Body of pancreas (tissue), 4 donors: ENCODE results near the gene WLS. TPM values are rescaled to one million over a fixed set of nuclear protein-coding genes. Genes with fewer than 3 reads are reported as not detected.

Source experiments
- ATAC-seq: fragments of 150-250 bp; one replicate; pipeline ENCODE4 v1.9.1; 2016
- DNase-seq, 4 donors: peaks; one replicate each; pipeline ENCODE4 v3.0.0-alpha.2; 2019
- H3K27ac ChIP-seq, 4 donors: fragments of 200-600 bp; sonication (generic); 1 replicate in 3 of 4; 2 replicates in 1 of 4; pipeline versions ENCODE4 v1.5.1 to v1.6.1; 2016 to 2019; ENCODE audit warnings: mild to moderate bottlenecking in 1 of 4, mixed read lengths in 1 of 4, moderate library complexity in 1 of 4
- H3K27me3 ChIP-seq, 2 donors: fragments of 200-600 bp; sonication (generic); one replicate each; pipeline ENCODE4 v1.6.0; 2016; ENCODE audit warnings: mild to moderate bottlenecking in 1 of 2
- H3K36me3 ChIP-seq, 2 donors: fragments of 200-600 bp; sonication (generic); replicated peaks in 1 of 2; 2 replicates each; pipeline ENCODE4 v1.5.1; 2016; ENCODE audit warnings: low read depth in 2 of 2; ENCODE audit not compliant: insufficient read depth in 1 of 2
- H3K4me1 ChIP-seq: fragments of 200-600 bp; sonication (generic); one replicate; pipeline ENCODE4 v1.6.0; 2016
- H3K4me3 ChIP-seq, 2 donors: fragments of 200-600 bp; sonication (generic); 1 replicate in 1 of 2; 2 replicates in 1 of 2; pipeline ENCODE4 v1.5.1; 2016 to 2019
- H3K9me3 ChIP-seq, 3 donors: fragments of 200-600 bp; sonication (generic); 1 replicate in 2 of 3; 2 replicates in 1 of 3; pipeline ENCODE4 v1.5.1; 2016
- POLR2A ChIP-seq, 3 donors: fragments of 450-650 bp; IDR thresholded peaks; one replicate each; pipeline ENCODE4 v1.6.1; 2016; ENCODE audit warnings: antibody characterized with exemption in 3 of 3, mild to moderate bottlenecking in 2 of 3
- WGBS, 2 donors: methylation state at CpG; one replicate each; pipeline ENCODE4 v1.1.5; 2017; 5-methylcytosine and 5-hydroxymethylcytosine counted together
- intact Hi-C: fragments of 100-400 bp; cut with DNase I; formaldehyde crosslinking; loops from one replicate; pipeline ENCODE4 v1.15.1; 2023
- total RNA-seq, 2 donors: library from RNA; depleted of rRNA; stranded (reverse); fragments of >200 nt; gene quantifications; one replicate each; pipeline ENCODE4 v1.1.0, GENCODE V29; 2016
- TF ChIP-seq, protein P1 (sequence below), 7 experiments: fragments of 450-650 bp in 4 of 7; fragments of 200-600 bp in 3 of 7; sonication (generic) in 3 of 7; IDR thresholded peaks; one replicate each; pipeline ENCODE4 v1.5.1; 2016 to 2019; ENCODE audit warnings: antibody characterized with exemption in 7 of 7

WLS gene
- total RNA-seq, 2 donors from 2014 or later, result 39.6 to 73.4 TPM

DNA sequence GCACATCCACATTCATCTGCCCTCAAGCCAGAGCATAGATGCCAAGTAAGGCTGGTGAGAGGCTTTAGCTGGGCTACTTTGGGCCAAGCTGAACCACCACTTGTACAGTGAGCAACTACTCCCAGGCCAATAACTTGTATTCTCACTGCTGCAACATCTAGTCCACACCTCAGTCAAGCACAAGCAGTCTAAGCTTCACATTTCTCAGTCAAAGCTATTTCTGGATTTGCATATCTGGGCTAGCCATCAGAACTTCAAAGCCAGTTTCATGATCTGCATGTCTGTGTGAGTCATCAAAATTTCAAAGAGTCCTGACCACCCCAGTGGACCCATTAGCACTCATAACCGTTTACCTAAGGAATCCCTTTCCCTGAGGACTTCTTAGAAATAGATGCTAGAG lies 104.2 kb downstream of the WLS start:
- H3K4me1 ChIP-seq, result no peaks in the 10 kb centered on the region
- H3K36me3 ChIP-seq, result peaks cover 2 to 8% of the 10 kb centered on the region in 2 donors
- no peaks in the 10 kb centered on the region for H3K9me3 ChIP-seq
- H3K4me3 ChIP-seq, result no peak overlapping the region
- intact Hi-C loops, result no loop called here
- no peak overlapping the region for H3K27ac ChIP-seq
- no peak for DNase-seq
- TF ChIP-seq POLR2A (IDR thresholded peaks at IDR 0.05), result no peak
- TF ChIP-seq, protein P1, sequence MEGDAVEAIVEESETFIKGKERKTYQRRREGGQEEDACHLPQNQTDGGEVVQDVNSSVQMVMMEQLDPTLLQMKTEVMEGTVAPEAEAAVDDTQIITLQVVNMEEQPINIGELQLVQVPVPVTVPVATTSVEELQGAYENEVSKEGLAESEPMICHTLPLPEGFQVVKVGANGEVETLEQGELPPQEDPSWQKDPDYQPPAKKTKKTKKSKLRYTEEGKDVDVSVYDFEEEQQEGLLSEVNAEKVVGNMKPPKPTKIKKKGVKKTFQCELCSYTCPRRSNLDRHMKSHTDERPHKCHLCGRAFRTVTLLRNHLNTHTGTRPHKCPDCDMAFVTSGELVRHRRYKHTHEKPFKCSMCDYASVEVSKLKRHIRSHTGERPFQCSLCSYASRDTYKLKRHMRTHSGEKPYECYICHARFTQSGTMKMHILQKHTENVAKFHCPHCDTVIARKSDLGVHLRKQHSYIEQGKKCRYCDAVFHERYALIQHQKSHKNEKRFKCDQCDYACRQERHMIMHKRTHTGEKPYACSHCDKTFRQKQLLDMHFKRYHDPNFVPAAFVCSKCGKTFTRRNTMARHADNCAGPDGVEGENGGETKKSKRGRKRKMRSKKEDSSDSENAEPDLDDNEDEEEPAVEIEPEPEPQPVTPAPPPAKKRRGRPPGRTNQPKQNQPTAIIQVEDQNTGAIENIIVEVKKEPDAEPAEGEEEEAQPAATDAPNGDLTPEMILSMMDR (IDR thresholded peaks at IDR 0.05), result no peak
- no peaks in the 10 kb centered on the region for H3K27me3 ChIP-seq
- WGBS, 2 donors, result 60 to 68% methylated on average over 1 of the region's 1 CpG
- no peak for ATAC-seq

GRCh38 chr1:68121536-68121935 lies 110.8 kb downstream of the WLS start:
- DNase-seq (no peak), ATAC-seq (no peak)
- H3K27ac ChIP-seq, result peak overlapping the region in 1 of 4 donors; percentile 9

DNA sequence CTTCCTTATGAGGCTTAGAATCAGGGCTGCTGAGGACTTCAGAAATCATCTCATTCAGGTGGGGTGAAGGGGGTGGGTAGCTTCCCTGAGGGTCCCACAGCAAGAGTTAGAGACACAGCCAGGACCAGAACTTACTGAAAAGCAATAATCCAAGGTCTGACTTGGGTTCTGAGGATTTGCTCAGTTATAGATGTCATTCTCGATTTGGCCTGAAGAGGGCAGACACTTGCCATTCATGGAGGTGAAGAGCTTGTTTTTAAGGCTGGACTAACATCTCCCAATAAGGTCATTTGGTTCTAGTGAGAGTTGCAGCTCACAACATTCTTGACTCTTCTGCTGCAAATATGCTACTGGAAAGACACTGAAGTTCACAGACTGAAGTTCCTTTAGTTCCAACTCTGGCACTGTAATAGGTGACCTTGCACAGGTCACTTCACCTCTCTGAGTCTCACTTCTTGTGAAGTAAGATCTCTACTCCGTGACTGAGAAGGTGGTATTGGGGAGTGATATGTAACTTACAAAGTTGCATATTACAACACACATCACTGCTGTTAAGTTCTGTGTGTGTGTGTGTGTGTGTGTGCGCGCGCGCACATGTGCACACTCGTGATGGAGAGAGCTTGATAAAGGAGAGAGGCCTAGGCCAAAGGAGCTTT lies 112.1 kb downstream of the WLS start:
- intact Hi-C loops, result loop anchor here (5.0 kb wide), 1 partner anchor 202 kb away; no protein-coding TSS in a partner anchor

More at GRCh38 chr1:68121536-68121935, 110.8 kb downstream of the WLS start:
- Histone ChIP-seq H3K27me3 (no peaks in the 10 kb centered on the region), H3K4me1 (peaks cover 4% of the 10 kb centered on the region), H3K9me3 (no peaks in the 10 kb centered on the region), H3K4me3 (no peak overlapping the region), H3K36me3 (peaks cover 0 to 4% of the 10 kb centered on the region in 2 donors)
- 45% methylated on average over 4 of the region's 4 CpGs for WGBS, 2 donors
- intact Hi-C loops, result loop anchor here (5.0 kb wide), 1 partner anchor 201 kb away; no protein-coding TSS in a partner anchor
- no peak for TF ChIP-seq POLR2A (IDR thresholded peaks at IDR 0.05)
- TF ChIP-seq, protein P1 (IDR thresholded peaks at IDR 0.05), result no peak

DNA sequence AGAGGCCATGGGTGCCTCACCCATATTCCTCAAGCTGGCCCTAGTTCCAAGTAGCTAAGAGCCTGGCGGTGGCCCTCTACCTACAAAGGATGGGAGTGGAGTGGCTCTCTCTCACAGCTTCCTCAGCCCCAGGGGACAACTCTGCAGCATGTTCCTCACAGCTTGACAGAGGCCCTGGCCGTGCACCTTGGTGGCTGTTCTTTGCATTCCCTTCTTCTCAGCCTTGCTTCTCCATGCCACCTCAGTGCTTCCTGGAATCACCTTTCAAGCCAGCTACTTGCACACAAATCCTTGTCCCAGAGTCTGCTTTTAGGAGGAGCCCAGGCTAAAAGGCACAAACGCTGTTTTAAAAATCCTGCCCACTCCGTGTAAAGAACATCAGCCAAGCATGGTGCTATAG lies 112.9 kb downstream of the WLS start:
- intact Hi-C loops, result no loop called here
- H3K4me1 ChIP-seq, result peaks cover 4% of the 10 kb centered on the region
- H3K36me3 ChIP-seq, result peaks cover 0 to 4% of the 10 kb centered on the region in 2 donors
- TF ChIP-seq, protein P1 (IDR thresholded peaks at IDR 0.05), result no peak
- TF ChIP-seq POLR2A (IDR thresholded peaks at IDR 0.05), result no peak
- no peaks in the 10 kb centered on the region for H3K9me3 ChIP-seq
- H3K27me3 ChIP-seq, result no peaks in the 10 kb centered on the region
- H3K27ac ChIP-seq, result no peak overlapping the region
- DNase-seq (no peak), ATAC-seq (no peak)
- no peak overlapping the region for H3K4me3 ChIP-seq
- 92 to 94% methylated on average over 4 of the region's 4 CpGs for WGBS, 2 donors

More for the DNA sequence above, 112.1 kb downstream of the WLS start:
- H3K36me3 ChIP-seq, result peaks cover 0 to 4% of the 10 kb centered on the region in 2 donors
- peak; percentile 42 to 71 (median 56) for DNase-seq
- no peaks in the 10 kb centered on the region for H3K9me3 ChIP-seq
- no peak overlapping the region for H3K27ac ChIP-seq
- no peaks in the 10 kb centered on the region for H3K27me3 ChIP-seq
- no peak overlapping the region for H3K4me3 ChIP-seq
- WGBS, 2 donors, result 44 to 46% methylated on average over 7 of the region's 7 CpGs
- peak in 1 of 3 donors; percentile 5 for TF ChIP-seq POLR2A (IDR thresholded peaks at IDR 0.05)
- TF ChIP-seq, protein P1 (IDR thresholded peaks at IDR 0.05), result peak in 6 of 7 experiments; percentile 68 to 91 (median 86)
- ATAC-seq, result peak; percentile 80
- H3K4me1 ChIP-seq, result peaks cover 4% of the 10 kb centered on the region

DNA sequence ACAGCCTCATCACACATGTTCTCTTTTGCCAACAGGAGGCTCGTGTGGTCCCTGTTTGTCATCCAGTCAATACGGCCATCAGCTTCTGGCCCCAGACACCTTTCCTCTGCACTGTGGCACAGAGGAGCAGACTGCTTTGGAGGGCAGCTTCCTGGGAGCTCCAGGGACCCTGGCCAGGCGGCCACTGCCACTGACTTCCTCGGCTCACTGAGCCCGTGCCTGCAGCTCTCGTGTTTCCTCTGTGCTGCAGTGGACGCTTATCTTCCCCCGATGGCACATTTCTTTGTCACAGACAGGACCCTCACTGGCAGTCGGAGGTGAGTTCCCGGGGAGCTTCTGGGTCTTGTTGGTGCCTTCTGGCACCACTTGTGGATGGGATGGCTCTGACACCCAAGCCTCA lies 114.9 kb downstream of the WLS start:
- H3K27ac ChIP-seq, result no peak overlapping the region
- no peak for ATAC-seq
- 74 to 80% methylated on average over 10 of the region's 10 CpGs for WGBS, 2 donors

More for the DNA sequence above, 114.9 kb downstream of the WLS start:
- peaks cover 4% of the 10 kb centered on the region for H3K4me1 ChIP-seq
- no peak overlapping the region for H3K4me3 ChIP-seq
- H3K36me3 ChIP-seq, result no peaks in the 10 kb centered on the region
- intact Hi-C loops, result no loop called here
- DNase-seq, result no peak
- TF ChIP-seq, protein P1 (IDR thresholded peaks at IDR 0.05), result no peak
- TF ChIP-seq POLR2A (IDR thresholded peaks at IDR 0.05), result no peak
- H3K9me3 ChIP-seq, result no peaks in the 10 kb centered on the region
- H3K27me3 ChIP-seq, result no peaks in the 10 kb centered on the region
